ENCODE measurements around the gene BACH2.

BACH2 gene

DNA sequence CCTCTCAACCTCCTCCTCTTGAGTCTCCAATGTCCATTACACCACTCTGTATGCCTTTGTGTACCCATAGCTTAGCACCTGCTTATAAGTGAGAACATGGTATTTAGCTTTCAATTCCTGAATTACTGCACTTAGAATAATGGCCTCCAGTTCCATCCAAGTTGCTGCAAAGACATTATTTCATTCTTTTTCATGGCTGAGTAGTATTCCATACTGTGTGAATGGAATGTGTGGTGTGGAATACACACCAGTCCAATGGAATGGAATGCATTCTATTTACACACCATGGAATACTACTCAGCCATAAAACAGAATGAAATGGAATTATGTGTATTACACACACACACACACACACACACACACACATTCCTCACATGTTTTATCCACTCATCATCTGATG, 116.1 kb downstream of the BACH2 start:
- H3K27ac ChIP-seq, result no peak overlapping the region
- no peaks in the 10 kb centered on the region for H4K20me1 ChIP-seq (ENCODE audit: insufficient read depth)
- no peak overlapping the region for H3K4me3 ChIP-seq (IDR thresholded peaks at IDR 0.05; ENCODE audit: insufficient read depth, low read depth, low read length)
- no peak overlapping the region for H3K9ac ChIP-seq
- H3K27me3 ChIP-seq (ENCODE audit: insufficient read depth, low read depth), result no peaks in the 10 kb centered on the region
- H3K4me2 ChIP-seq, result no peak overlapping the region
- TF ChIP-seq CTCF (conservative IDR thresholded peaks at IDR 0.05; ENCODE audit: low read depth, low read length), result no peak
- H3K4me1 ChIP-seq (ENCODE audit: low read depth, poor library complexity, severe bottlenecking), result peaks cover 8% of the 10 kb centered on the region
- no peak overlapping the region for H2AFZ ChIP-seq (ENCODE audit: low read depth)
- no peaks in the 10 kb centered on the region for H3K36me3 ChIP-seq (ENCODE audit: insufficient read depth)
- H3K79me2 ChIP-seq (ENCODE audit: insufficient read depth, low read depth), result no peaks in the 10 kb centered on the region

DNA sequence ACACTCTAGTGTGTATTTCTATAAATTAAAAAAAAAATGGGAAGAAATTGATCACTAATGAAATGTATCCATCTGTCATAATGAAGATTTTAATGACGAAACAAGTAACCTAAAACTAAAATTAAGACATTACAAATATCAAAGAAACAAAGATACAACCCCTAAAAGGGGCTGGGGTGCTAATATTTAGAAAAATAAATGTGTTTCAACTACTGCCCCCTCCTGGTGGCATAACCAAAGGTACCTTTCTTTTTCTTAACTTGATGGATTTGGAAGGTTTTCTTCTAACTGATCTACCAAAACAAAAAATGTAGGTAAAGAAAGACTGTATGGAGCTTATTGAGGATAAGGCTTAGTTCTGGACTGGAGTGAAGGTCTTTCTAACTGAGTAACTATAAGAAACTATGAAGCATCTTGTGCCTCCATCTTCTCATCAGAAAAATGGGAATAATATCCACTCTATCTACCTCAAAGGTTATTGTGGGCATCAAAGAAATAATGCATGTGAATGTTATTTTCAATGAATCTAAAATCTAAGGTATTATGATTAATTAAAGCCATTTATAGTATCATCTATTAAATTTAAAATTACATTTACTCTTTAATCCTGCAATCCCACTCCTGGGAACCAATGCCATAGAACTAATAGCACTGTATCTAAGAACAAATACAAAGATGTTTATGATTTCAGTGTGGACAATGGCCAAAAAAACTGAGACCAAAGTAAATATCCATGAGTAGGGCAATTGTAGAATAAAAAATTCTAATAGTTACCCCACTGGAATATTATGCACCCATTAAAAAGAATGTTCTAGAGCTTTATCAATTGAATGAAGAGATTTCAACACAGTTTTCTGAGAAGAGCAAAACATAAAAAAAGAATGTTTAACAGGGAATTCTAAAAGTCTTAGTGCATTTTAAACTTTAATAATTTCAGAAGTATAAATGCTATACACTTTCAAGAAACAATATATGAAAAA, 117.2 kb downstream of the BACH2 start:
- H3K4me3 ChIP-seq (IDR thresholded peaks at IDR 0.05; ENCODE audit: insufficient read depth, low read depth, low read length), result no peak overlapping the region
- no peak overlapping the region for H3K27ac ChIP-seq
- no peak overlapping the region for H3K9ac ChIP-seq
- no peaks in the 10 kb centered on the region for H3K79me2 ChIP-seq (ENCODE audit: insufficient read depth, low read depth)
- H3K27me3 ChIP-seq (ENCODE audit: insufficient read depth, low read depth), result no peaks in the 10 kb centered on the region
- H3K4me2 ChIP-seq, result no peak overlapping the region
- no peaks in the 10 kb centered on the region for H4K20me1 ChIP-seq (ENCODE audit: insufficient read depth)
- peak; percentile 52 for TF ChIP-seq CTCF (conservative IDR thresholded peaks at IDR 0.05; ENCODE audit: low read depth, low read length)
- H2AFZ ChIP-seq (ENCODE audit: low read depth), result no peak overlapping the region
- H3K4me1 ChIP-seq (ENCODE audit: low read depth, poor library complexity, severe bottlenecking), result peaks cover 4% of the 10 kb centered on the region
- H3K36me3 ChIP-seq (ENCODE audit: insufficient read depth), result no peaks in the 10 kb centered on the region

GRCh38 chr6:90178384-90178855, 118.2 kb downstream of the BACH2 start:
- Histone ChIP-seq H3K27me3 (ENCODE audit: insufficient read depth, low read depth) (no peaks in the 10 kb centered on the region), H3K79me2 (ENCODE audit: insufficient read depth, low read depth) (no peaks in the 10 kb centered on the region), H3K4me2 (no peak overlapping the region)

More at GRCh38 chr6:90178384-90178855, 118.2 kb downstream of the BACH2 start:
- no peak for TF ChIP-seq CTCF (conservative IDR thresholded peaks at IDR 0.05; ENCODE audit: low read depth, low read length)
- Histone ChIP-seq H3K4me3 (IDR thresholded peaks at IDR 0.05; ENCODE audit: insufficient read depth, low read depth, low read length) (no peak overlapping the region), H4K20me1 (ENCODE audit: insufficient read depth) (no peaks in the 10 kb centered on the region), H3K27ac (no peak overlapping the region), H2AFZ (ENCODE audit: low read depth) (no peak overlapping the region), H3K36me3 (ENCODE audit: insufficient read depth) (no peaks in the 10 kb centered on the region), H3K9ac (no peak overlapping the region), H3K4me1 (ENCODE audit: low read depth, poor library complexity, severe bottlenecking) (no peaks in the 10 kb centered on the region)
